Stimulated activated CD4-positive, alpha-beta T cell treated with anti-CD3 and anti-CD28 coated beads, TNF-alpha, amount 100 ng/mL, for 1 hour (primary cell): Measurements from ENCODE around the gene GIGYF1.
"Not testable (repeated sequence)": the region's sequence is repeated elsewhere in the genome, so short reads cannot be mapped to it uniquely, and the experiment has no call there.

Experiments
- DNase-seq, 3 donors: peaks; one replicate each; pipeline ENCODE4 v3.0.0-alpha.2; 2020; ENCODE audit warnings: low read depth in 3 of 3, low spot score in 1 of 3

The GIGYF1 gene

DNA sequence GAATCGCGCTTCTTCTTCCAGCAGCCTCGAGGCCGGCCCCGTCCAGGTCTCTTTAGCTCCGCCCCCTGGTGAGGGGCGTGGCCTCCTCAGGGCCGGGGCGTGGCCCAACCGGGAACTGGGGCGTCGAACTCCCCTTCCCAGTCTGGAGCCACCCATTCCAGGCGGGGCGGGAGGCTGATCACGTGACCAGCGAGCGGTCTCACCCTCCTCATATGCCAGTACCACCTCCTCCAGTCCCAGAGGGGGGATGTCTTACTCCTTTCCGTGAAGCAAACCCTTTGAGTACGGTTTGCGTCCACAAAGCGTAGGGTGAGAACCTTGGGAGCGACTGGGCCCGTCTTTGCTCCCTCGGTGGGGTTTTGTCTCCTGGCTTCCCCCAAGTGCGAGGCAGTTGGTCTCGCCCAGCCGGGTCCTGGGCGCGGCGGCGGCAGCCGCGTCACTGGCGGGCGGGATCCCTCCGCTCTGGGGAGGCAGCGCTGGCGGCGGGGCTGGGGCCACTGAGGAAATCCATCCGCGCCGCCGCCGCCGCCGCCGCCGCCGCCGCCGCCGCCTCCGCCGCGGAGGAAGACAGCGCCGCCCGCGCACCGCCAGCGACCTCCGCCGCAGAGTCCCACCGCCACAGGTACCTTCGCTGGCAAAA lies 20.6 kb downstream of the GIGYF1 start, which contains the start of gene GNB2:
GNB2 (plus strand) TSS at position 439 of the 640 bp plus-strand sequence. CDS start 2,526 bp downstream, outside the sequence.
- peak; percentile 95 to 100 (median 96) for DNase-seq

DNA sequence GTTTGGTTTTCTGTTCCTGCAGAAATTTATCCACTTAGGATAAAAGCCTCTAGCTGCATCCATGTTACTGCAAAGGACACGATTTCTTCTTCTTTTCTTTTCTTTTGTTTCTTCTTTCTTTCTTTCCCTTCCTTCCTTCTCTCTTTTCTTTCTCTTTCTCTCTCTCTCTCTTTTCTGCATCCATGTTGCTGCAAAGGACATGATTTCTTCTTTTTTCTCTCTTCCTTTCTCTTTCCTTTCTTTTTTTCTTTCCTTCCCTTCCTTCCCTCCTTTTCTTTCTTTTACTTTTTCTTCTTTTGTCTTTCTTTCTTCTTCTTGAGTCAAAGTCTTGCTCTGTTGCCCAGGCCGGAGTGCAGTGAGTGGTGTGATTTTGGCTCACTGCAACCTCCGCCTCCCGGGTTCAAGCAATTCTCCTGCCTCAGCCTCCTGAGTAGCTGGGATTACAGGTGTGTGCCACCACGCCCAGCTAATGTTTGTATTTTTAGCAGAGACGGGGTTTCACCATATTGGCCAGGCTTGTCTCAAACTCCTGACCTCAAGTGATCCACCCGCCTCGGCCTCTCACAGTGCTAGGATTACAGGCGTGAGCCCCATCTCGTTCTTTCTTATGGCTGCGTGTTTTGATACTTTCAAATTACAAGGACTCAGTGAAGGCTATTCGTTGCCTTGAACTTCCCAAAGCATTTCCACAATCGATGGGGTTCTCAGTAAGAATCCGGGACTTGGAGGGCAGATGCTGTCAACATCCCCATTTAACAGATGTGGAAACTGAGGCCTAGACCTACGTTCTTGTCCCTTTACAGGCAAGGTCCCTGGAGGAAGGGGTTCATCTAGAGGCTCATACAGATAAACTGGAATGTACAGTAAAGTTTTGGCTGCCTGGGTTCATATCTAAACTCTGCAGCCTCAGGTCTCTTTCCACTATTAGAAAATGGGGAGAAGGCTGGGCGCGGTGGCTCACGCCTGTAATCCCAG lies 22.4 kb downstream of the GIGYF1 start:
- no peak for DNase-seq

DNA sequence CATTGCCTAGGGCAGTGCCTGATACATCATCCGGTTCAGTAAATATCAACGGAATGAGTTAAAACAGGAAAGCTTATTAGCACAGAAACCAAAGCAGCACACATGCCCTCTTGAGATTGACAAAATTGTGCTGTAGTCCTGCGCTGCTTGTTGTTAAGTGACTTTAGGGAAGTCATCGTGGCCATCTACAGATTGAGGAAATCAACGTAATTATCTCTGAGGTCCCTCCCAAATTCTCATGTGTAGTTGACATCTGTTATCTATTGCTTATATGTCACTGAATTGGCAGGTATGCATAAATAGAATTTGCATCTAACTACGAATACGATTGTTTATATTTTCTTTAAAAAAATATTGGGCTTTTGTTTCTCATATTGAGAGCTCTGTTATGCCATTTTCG lies 24.0 kb downstream of the GIGYF1 start:
- DNase-seq: no peak

DNA sequence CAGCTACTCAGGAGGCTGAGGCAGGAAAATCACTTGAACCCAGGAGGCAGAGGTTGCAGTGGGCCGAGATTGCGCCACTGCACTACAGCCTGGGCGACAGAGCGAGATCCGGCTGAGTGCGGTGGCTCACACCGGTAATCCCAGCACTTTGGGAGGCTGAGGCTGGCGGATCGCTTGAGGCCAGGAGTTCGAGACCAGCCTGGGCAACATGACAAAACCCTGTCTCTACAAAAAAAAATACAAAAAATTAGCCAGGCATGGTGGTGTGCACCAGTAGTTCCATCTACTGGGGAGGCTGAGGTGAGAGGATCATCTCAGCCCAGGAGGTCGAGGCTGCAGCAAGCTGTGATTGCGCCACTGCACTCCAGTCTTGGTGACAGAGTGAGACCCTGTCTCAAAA lies 24.9 kb downstream of the GIGYF1 start:
- DNase-seq: not testable (repeated sequence)

DNA sequence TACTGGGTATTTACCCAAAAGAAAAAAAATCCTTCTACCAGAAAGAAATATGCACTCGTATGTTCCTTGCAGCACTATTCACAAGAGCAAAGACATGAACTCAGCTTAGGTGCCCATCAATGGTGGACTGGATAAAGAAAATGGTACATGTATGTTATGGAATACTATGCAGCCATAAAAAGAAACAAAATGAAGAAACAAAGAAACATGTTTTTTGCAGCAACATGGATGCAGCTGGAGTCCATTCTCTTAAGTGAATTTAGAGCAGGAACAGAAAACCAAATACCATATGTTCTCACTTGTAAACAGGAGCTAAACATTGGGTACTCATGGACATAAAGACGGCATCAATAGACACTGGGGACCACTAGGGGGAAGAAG lies 26.0 kb downstream of the GIGYF1 start:
- no peak for DNase-seq

DNA sequence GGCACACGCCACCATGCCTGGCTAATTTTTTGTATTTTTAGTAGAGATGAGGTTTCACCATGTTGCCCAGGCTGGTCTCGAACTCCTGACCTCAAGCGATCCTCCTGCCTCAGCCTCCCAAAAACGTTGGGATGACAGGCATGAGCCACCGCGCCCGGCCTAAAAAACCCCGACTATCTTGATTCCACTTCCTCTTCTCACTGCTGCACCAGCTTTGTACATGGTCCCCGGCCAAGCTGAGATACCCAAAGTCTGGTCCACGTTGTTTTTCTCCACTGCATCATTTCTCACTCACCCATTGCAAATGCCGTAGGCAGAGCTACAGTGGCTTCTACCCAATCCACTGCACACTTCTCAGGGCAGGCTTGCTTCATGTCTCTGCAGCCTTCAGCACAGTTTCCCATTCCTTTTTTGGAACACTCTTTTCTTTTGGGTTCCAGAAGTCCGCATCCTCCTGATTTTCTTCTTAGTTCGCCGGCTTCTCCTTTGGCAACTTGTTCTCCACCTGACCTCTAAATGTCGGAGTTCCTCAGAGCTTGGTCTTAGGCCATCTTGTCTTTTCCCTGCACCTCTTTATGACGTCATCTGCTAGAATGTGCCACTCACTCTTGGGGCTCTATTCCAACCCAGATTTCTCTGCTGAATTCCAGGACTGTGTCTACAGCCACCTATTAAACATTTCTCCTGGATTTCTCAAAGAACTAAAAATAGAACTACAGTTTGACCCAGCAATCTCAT lies 26.6 kb downstream of the GIGYF1 start:
- DNase-seq: no peak

DNA sequence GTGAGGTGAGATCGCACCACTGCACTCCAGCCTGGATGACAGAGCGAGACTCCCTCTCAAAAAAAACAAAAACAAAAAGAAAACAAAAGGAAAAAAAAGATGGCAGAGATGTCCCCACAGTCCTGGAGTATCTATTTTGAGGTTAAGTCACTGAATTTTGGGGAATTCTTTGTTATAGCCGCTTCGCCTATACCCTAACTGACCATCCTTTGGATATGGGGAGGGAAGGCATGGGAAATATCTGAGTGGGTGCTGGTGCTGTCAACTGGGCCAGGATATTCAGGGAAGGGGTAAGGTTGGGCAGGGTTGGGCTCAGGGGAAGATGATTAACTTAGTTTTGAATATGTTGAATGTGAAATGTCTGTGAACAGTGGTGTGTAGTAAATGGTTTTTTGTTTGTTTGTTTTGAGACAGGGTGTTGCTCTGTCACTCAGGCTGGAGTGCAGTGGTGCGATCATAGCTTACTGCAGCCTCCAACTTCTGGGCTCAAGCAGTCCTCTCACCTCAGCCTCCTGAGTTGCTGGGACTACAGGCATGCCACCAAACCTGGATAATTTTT lies 28.8 kb downstream of the GIGYF1 start:
- no peak for DNase-seq

DNA sequence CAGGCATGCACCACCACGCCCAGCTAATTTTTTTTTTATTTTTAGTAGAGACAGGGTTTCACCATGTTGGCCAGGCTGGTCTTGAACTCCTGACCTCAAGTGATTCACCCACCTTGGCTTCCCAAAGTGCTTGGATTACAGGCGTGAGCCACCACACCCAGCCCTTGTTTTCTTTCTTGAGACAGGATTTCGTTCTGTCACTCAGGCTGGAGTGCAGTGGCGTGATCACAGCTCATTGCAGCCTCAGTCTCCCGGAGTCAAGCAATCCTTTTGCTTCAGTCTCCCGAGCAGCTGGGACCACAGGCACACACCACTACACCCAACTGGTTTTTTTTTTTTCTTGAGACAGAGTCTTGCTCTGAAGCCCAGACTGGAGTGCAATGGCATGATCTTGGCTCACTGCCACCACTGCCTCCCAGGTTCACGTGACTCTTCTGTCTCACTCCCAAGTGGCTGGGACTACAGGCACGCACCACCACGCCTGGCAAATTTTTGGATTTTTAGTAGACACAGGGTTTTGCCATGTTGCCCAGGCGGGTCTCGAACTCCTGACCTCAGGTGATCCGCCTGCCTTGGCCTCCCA lies 31.8 kb downstream of the GIGYF1 start:
- not testable (repeated sequence) for DNase-seq

DNA sequence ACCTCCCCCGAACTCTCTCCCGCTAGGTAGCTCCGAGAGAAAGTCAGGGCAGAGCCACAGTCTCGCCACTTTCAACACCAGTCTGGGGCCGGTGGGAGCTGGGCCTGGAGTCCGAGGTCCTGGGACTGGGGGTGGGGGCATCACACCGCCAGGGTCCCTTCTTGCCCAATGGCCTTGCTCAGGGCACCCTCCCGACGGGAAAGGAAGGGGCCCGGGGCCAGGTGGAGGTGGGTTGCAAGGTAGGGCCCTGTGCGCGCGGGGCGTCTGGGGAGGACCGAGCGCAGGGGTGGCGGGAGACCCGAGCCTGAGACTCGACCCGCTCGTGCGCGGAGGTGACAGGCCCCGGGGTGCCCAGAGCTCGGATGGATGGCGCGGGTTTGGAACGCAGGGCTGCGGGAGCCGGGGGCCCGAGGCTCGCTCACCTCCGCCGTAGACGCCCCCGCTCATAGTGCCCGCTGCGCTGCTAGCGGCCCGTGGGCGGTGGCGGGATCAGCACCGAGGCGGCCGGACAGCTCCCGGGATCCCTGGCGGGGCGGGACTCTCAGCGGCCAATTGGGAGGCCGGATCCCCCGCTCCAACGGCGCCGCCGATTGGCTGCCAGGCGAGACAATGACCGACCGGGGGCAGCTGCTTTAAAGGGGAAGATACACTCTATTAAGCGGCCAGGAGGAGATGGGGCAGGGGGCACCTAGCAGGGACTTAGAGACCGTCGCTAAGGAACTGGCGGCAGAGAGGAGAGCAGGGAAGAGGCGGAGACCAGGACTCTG lies 38.0 kb downstream of the GIGYF1 start, which contains the start of gene ACTL6B:
ACTL6B (minus strand) TSS at position 541 of the 767 bp plus-strand sequence; CDS start at position 447, 94 bp downstream.
- DNase-seq: no peak

DNA sequence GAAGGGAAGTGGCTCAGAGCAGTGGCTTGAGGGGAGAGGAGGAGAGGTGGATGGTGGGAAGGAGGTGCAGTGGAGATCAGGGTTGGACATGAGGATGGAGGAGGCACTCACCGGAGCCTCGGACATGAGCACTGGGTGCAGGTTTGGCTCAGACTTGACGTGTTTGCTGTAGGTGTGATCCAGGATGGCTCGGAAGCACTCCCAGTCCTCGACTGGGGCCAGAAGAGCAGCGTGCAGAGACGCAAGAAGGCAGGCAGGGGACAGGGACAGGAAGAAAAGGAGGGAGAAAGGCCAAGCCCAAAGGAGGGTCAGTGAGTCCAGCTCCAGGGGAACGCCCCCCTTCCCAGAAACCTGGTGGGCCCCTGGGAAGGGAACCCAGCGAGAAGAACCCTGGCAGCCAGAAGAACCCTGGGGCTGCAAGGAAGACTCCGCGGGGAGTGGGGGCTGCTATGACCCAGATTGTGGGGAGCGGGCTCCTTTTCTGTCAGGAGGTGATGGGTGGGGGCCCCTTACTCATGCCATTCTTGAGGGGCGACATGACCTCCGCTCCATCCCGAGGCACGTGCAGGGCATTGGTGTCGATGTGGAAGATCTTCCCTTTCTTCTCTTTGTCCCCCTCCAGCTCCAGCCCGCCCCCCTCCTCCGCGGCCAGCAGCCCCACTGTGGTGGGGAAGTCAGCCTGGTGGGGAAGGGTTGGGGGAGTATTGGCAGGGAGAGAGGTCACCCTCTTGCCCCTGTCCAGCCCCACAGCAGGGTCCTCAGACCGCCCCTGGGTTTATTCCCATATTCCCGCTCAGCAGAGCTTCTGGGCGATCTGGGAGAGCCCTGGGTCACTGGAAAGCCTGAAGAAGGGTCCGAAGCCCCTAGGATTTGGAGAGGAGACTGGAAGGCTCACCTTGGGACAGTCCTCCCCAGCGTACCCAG lies 38.9 kb downstream of the GIGYF1 start:
- DNase-seq: no peak

DNA sequence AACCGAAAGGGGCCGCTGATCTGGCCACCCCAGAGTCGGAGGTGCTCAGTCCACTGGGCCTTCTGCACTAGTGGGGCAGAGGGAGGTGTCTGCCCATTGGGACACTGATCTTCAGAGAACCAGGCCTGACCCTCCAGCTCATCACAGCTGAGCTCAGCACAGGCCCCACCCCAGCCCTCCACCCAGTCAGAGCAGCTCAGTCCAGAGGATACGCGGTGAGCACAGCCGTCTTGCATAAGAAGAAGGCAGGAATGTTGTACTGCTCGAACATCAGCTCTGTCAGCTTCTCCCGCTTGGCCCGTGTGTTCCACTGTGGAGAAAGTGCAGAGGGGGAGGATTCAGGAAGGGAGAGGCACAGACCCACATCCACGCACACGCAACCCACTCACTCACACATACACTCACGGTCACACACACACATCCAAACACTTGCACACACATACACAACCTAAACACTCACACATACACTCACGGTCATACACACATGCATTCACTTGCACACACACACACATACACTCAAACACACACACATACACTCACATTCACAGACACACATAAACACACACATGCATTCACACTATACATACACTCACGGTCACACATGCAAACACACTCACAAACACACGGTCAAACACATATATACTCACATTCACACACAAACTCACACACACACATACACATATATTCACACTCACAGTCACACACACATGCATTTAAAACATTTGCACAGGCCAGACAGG lies 44.1 kb downstream of the GIGYF1 start:
- DNase-seq: no peak

DNA sequence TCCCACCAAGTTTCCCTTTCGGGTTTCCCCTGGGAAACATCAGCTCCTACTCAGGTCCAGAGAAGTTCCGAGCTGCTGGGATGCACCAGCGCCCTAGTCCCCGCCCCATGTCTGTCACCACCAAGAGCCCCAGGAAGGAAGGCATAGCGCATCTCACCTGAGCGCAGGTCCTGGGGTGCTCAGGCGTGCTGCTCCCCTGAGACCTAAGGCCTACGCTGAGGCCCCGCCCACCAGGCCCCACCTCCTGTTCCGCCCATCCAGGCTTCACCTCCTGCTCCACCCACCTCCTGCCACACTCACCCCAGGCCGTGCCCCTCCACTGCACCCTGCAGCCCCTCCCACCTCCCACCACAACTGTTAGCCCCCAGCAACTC lies 51.5 kb downstream of the GIGYF1 start:
- DNase-seq: no peak

DNA sequence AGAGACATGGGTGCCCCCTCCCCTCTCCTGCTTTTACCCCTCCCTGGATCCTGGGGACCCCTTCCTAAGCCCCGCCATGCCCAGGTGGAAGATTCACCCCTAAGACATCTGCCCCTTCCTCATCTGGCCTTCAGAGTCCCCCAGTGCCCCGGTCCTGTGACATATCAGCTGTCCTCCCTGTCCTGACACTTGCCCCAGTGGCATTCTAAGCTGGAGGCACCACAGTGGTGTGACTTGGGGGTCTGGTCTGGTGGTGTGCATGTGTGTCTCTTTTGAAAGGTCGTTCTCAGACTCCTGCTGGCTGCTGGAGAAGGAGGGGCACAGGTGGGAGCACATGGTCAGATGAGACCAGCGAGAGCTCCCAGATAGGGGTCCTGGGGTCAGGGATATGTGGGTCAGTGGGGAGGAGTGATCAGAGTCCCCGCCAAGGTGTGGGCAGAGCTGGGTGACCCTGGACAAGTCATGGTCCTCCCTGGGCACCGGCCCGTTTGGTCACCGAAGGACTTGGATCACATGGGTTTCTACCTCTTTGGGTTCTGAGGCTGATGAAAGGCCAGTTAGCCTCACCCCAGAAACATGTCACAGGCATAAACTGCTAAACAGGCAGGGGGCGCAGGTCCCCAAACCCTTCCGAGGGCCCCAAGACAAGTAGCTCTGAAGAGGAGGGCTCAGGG lies 52.1 kb downstream of the GIGYF1 start:
- no peak for DNase-seq

DNA sequence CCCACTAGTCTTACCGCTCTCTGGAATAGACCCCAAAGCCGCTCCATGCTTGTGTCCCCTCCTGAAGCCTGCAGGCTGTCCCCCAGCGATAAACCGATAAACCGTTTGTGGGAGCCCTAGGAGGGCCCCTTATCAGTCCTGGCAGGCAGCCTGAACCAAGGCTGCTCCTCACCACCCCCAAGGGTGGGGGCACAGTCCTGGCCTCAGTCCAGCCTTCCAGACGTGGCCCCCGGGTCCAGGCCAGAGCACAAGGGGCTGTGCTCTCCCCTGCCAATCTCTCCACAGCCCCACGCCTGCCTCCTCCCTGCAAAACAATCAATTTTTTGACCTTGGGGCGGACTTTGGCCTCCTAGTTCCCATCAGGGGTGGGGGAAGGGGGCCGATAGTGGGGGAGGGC lies 52.6 kb downstream of the GIGYF1 start, which contains the start of gene TFR2:
TFR2 (minus strand) TSS at position 90 of the 397 bp plus-strand sequence; CDS start at position 47, 43 bp downstream.
- no peak for DNase-seq

DNA sequence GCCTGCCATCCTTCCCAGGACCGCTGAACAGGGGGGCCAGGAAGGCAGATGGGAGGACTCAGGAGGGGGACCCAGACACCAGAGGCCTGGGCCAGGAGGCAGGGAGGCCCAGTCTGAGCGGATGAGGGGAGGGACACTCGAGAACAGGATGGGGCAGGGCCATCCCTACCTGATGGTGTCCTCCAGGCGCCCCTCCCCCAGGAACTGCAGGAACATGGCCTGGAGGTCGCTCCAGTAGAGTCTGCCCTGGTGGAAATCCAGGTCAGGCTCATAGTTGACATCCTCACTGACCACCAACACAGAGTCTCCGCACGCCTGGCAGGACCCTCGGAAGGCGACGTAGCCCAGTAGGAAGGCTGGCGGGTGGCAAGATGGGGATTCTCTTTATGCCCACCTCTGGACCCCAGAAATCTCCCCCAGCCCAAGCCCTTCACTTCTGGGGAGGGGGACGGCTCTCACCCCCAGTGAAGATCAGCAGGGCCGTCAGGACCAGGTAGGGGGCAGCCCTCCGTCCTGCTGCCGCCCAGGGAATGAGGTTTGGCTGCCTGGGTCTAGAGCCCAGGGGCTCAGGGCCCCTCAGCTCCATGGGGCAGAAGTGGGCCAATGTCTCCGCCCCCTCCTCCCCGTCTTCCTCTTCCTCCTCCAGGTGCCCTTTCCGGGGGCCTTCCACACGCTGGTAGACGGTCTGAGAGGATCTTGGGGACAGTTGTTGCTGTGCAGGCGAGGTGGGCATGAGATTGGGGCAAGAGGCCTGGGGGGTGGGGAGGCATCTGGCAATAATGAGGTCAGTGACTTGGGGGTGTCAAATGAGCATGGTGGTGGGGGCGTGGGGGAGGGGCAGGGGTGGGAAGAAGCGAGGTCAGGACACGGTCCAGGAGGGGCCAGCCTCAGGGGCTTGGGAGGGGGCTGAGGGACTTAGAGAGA lies 53.3 kb downstream of the GIGYF1 start:
- no peak for DNase-seq

DNA sequence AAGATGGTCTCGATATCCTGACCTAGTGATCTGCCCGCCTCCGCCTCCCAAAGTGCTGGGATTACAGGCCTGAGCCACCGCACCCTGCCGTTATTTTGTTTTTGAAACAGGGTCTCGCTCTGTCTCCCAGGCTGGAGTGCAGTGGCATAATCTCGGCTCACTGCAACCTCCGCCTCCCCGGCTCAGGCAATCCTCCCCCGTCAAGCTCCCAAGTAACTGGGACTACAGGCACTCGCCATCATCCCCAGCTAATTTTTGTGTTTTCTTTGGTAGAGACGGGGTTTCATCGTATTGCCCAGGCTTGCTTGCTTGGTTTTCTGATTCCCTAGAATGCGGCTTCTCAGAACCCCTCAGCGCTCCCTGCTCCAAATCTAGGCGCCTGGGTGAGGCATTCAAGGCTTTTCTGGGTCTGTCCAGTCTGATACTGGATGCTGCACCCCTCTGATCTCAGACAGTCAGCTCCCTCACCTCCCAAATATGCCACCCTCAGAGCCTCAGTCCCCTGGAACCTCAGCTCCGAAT lies 54.0 kb downstream of the GIGYF1 start:
- no peak for DNase-seq
